GM19372 (cell line): Measurements from ENCODE around the gene PMFBP1.

Experiments
- ATAC-seq: cut with Tn5 transposase; IDR thresholded peaks from one replicate; pipeline ENCODE4 v1.9.1; 2021; ENCODE audit warnings: mild to moderate bottlenecking, low read depth, moderate library complexity; ENCODE audit not compliant: unreplicated experiment

Gene PMFBP1, protein sequence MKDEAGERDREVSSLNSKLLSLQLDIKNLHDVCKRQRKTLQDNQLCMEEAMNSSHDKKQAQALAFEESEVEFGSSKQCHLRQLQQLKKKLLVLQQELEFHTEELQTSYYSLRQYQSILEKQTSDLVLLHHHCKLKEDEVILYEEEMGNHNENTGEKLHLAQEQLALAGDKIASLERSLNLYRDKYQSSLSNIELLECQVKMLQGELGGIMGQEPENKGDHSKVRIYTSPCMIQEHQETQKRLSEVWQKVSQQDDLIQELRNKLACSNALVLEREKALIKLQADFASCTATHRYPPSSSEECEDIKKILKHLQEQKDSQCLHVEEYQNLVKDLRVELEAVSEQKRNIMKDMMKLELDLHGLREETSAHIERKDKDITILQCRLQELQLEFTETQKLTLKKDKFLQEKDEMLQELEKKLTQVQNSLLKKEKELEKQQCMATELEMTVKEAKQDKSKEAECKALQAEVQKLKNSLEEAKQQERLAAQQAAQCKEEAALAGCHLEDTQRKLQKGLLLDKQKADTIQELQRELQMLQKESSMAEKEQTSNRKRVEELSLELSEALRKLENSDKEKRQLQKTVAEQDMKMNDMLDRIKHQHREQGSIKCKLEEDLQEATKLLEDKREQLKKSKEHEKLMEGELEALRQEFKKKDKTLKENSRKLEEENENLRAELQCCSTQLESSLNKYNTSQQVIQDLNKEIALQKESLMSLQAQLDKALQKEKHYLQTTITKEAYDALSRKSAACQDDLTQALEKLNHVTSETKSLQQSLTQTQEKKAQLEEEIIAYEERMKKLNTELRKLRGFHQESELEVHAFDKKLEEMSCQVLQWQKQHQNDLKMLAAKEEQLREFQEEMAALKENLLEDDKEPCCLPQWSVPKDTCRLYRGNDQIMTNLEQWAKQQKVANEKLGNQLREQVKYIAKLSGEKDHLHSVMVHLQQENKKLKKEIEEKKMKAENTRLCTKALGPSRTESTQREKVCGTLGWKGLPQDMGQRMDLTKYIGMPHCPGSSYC

GRCh38 chr16:72172105-72173034 lies at the start of gene PMFBP1:
Gene PMFBP1, minus strand, starts transcription at chr16:72172155. Its CDS starts 947 bp downstream, at chr16:72171208.
- ATAC-seq, result peak; percentile 99

GRCh38 chr16:72221630-72222024 lies 49.7 kb upstream of the PMFBP1 start:
- ATAC-seq, result no peak

DNA sequence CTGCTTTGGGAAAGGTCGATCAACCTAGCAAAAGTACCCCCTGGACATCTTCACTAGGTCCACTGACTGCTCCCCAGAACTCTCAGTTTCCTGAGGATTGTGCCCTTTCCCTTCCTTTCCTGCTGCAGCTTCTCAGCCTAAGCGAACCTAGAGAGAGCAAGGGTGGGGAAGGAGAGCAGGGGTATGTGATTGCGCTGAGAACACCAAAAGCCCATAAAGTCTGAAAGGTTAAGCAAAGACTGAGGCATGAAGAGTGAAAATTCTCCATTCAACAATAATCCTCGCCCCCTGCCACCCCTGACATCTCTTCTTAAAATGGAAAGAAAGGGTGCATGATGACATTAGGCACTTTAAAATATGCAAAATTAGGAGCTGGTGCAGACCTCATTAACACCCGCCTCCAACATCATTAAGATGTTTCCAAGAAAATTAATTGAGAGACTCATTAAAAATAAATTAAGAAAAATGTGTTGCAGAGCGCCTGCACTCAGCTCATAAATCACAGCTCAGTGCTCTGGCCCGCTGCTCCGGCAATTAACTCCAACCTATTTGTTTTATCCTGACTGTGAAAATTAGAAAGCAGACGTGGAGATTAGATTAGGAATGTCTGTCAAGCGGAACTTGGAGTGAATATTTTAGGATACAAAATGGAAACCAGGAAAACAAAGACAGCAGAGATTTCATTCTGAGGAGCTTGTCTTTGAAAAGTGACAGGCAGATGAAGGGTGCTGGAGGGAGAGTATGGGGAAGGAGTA lies 49.1 kb upstream of the PMFBP1 start:
- no peak for ATAC-seq

DNA sequence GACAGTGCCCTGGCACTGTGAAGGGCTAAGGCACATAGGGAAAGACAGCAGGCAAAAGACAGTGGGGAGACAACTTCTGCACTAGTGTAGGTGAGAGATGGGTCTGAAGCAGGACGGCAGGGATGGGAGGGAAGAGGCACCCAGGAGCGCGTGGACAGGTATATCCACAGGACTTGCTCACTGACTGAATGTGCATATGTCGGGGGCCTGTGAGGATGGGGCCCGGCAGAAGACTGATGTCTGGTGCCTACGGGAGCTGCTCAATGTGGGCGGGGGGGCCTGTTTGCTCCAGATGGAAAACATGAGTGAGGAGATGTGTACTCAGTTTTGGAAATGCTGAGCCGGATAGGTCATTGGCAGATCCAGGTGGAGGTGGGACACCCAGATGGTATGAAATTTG lies 47.3 kb upstream of the PMFBP1 start:
- no peak for ATAC-seq

DNA sequence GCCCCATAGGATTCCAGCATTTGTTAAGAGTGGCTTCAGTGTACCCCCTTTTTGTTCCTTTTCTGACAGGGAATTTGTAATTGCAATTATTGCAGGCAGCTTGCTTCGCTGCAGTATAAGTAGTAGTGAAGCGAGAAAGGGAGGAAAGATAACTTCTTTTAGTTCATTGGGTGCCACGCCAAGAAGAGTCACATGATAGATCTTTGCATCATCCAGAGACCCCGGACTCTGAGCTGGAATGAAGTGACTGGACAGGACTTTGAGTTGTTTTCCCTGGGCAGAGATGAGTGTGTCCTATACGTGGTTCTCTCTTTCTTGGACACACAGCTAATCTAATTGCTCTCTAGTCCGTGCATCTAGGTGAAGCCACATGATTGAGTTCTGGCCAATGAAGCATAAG lies 44.8 kb upstream of the PMFBP1 start:
- ATAC-seq, result no peak

DNA sequence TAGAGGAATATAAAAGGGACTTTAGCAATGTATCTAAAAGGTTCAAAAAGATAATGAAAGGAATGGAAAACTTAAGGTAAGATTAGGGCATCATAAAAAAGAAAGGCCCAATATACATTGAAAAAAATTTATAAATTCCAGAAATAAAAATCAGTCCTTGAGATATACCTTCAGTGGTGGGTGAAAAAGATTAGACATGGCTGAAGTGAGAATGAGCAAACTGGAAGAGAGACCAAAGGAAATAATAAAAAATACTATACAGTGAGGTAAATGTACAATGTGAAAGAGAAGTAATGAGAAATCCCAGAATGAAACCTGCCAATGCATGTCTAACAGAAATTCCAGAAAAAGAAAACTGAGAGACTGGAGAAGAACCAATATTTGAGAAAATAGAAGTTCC lies 42.9 kb upstream of the PMFBP1 start:
- ATAC-seq, result no peak

DNA sequence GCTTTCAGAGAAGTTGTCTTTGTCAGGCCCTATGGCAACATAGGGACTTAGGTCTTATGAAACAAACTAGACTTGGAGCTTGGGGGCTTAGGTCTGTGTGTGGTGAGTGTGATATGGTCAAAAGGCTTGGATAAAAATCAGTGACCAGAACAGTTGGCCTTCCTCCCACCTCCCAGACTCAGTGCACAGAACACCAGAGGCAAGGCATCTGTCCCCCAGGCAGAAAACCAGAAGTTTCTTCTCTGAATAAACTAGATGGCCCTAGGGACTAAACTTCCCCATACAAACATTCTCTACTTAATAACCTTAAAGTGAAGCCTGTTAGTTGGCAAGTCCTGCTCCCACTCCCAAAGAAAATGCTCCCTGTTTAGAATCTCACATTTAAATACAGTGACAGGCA lies 39.2 kb upstream of the PMFBP1 start:
- no peak for ATAC-seq

DNA sequence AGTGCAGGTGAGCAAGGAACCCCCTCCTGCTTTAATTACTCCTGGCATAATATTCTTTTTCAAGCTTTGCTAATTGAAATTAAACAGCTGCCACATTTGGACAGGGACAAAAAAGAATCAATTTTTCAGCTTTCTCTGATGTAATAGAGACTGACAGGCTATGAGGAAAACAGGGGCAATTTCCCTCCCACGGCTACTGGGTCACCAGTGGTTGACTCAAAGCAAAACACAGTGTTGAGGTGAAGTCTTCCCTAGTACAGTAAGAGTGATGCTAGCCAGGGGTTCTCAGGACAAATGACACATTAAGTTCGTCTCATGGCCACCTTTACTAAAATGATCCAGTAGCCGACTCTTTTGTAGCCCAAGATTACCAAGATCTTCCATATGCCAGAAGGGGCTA lies 38.6 kb upstream of the PMFBP1 start:
- ATAC-seq, result no peak

GRCh38 chr16:72210072-72210471 lies 38.1 kb upstream of the PMFBP1 start:
- no peak for ATAC-seq

GRCh38 chr16:72206299-72206698 lies 34.3 kb upstream of the PMFBP1 start:
- ATAC-seq, result no peak

GRCh38 chr16:72203401-72203800 lies 31.4 kb upstream of the PMFBP1 start:
- ATAC-seq, result peak; percentile 64

DNA sequence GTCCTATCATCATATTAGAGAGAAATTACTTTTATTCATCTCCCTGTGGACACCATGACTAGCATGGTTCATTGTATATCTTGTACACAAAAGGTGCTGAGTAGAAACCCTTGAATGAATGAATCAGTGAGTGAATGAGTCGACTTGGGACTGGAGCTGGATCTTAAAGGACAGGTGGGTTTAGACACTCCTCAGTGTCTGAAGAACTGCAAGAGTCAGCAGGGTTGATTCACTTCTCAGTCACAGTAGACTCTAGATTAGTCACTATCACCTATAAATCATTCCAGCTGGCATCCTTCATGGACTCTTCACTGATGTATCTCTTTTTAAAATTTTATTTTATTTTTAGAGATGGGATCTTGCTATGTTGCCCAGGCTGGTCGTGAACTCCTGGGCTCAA lies 30.1 kb upstream of the PMFBP1 start:
- no peak for ATAC-seq

DNA sequence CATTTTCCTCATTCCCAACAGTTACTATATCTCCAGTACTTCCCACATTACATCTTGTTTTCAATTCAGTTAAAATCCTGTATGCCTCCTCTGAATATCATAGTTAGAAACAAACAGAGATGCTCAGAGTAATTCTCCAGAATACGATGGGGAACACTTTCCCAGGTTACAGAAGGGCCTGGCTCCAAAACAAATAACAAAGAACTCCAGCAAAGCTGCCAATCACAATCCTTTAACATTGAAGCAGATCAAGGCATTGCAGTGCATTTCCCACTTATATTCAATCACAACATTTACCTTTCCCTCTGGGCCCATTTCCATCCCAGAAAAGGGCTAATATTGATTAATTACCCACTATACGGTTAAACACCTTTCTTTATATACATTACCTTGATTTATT lies 29.4 kb upstream of the PMFBP1 start:
- ATAC-seq, result no peak

DNA sequence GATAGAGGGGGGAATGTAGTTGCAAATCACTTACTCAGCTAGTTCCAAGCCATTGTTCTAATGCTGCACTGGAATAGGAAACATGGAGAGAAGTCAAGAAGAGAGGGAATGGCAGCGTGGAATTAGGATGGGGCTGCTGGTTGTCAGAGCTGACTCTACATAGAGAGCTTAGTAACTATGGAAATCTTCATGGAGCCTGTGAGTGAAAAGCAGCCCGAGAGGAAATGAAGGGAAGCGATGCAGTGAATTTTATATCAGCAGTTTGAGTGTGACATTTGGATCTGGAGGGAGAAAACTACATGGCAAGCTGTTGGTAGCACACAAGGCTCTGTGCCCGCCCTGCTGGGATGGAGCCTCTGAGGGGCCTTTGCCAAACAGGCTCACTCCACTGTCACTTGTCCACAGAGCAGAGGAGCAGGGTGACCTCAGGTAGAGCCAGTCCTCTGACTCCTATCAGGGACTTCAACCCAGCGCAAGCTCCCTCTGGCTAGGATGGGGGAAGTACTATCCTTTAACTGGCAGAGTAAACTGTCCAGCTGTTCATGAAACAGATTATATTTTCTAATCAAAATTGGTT lies 27.9 kb upstream of the PMFBP1 start:
- no peak for ATAC-seq

GRCh38 chr16:72198771-72199201 lies 26.8 kb upstream of the PMFBP1 start:
- ATAC-seq, result no peak

DNA sequence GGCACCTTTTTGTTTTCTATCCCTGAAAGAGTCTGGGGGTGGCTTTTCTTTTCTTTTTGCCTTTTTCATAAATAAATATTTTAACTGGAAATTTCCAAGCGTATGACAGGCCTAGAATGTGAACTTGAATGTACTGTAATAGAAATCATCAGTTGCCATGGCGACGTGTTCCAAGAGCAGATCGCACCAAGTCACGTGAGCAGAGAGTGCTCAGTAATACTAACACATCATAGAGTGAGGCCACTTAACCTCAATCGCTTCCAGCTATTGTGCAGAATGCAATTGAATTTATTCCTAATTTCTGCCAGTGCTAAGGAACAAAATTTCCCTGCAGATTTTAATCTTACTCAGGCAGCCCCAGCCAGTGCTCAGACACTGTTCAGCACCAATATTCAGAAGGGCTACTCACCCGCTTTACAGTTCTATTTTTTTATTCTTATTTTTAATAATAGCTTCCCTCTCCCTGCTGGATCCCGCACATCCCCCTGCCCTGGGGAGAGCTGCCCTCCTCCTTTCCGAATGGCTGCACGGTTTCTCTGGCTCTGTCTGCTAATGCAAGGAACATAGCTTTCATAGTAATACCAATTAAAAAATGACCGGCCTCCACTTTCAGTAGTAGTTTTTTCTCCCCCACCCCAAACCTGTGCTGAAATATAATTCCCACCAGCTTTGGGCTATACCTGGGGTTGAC lies 26.2 kb upstream of the PMFBP1 start:
- ATAC-seq, result no peak

DNA sequence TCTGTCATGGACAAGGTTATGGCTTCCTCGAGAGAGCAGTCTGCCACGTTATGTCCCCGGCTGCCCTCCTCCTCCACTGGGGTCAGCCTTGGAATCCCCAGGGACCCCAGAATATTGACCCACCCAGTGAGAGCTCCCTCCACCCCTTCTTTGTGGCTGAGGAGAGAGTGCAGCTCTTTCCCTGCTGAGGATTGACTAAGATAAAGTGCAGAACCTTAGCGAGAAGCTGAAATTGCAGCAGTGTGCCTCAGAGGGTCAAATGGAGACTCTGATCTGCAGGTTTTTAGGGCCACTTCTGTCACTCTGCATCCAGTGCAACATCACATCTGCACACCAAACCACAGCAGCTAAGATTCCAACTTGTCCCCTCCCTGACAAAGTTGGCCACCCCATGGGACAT lies 25.6 kb upstream of the PMFBP1 start:
- no peak for ATAC-seq

GRCh38 chr16:72195609-72196008 lies 23.7 kb upstream of the PMFBP1 start:
- no peak for ATAC-seq

GRCh38 chr16:72191551-72191950 lies 19.6 kb upstream of the PMFBP1 start:
- no peak for ATAC-seq
